RWPE1 (cell line): Measurements from ENCODE around the gene SLC35E3.
"Not testable (repeated sequence)": the region's sequence is repeated elsewhere in the genome, so short reads cannot be mapped to it uniquely, and the experiment has no call there.

Source experiments
- CTCF ChIA-PET: fragments of 350-600 bp; sonication (Branson Sonifier 250); formaldehyde crosslinking; extraction: SDS; loops from one replicate; lab custom pipeline; 2021; lab: Yijun Ruan, JAX
- POLR2A ChIA-PET: fragments of 400-600 bp; formaldehyde crosslinking; extraction: SDS; loops from one replicate; lab custom pipeline; 2020; ENCODE audit warnings: antibody characterized with exemption; ENCODE audit not compliant: low non-redundant PET; lab: Yijun Ruan, JAX
- DNase-seq: peaks from one replicate; pipeline ENCODE4 v3.0.0; 2012; ENCODE audit warnings: low spot score
- H3K27ac ChIP-seq: fragments of 450-650 bp; 2 replicates; pipeline ENCODE4 v1.5.1; 2017
- TF ChIP-seq, protein P1 (sequence below): fragments of 450-650 bp; conservative IDR thresholded peaks from 2 replicates; pipeline ENCODE4 v1.5.1; 2017; ENCODE audit warnings: low read depth, mild to moderate bottlenecking

Gene SLC35E3

GRCh38 chr12:68803948-68804656 lies 58.1 kb downstream of the SLC35E3 start:
- ChIA-PET POLR2A (no interaction called here), CTCF (no interaction called here)
- TF ChIP-seq, protein P1, sequence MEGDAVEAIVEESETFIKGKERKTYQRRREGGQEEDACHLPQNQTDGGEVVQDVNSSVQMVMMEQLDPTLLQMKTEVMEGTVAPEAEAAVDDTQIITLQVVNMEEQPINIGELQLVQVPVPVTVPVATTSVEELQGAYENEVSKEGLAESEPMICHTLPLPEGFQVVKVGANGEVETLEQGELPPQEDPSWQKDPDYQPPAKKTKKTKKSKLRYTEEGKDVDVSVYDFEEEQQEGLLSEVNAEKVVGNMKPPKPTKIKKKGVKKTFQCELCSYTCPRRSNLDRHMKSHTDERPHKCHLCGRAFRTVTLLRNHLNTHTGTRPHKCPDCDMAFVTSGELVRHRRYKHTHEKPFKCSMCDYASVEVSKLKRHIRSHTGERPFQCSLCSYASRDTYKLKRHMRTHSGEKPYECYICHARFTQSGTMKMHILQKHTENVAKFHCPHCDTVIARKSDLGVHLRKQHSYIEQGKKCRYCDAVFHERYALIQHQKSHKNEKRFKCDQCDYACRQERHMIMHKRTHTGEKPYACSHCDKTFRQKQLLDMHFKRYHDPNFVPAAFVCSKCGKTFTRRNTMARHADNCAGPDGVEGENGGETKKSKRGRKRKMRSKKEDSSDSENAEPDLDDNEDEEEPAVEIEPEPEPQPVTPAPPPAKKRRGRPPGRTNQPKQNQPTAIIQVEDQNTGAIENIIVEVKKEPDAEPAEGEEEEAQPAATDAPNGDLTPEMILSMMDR, result no peak
- no peak for DNase-seq
- no peak overlapping the region for H3K27ac ChIP-seq

DNA sequence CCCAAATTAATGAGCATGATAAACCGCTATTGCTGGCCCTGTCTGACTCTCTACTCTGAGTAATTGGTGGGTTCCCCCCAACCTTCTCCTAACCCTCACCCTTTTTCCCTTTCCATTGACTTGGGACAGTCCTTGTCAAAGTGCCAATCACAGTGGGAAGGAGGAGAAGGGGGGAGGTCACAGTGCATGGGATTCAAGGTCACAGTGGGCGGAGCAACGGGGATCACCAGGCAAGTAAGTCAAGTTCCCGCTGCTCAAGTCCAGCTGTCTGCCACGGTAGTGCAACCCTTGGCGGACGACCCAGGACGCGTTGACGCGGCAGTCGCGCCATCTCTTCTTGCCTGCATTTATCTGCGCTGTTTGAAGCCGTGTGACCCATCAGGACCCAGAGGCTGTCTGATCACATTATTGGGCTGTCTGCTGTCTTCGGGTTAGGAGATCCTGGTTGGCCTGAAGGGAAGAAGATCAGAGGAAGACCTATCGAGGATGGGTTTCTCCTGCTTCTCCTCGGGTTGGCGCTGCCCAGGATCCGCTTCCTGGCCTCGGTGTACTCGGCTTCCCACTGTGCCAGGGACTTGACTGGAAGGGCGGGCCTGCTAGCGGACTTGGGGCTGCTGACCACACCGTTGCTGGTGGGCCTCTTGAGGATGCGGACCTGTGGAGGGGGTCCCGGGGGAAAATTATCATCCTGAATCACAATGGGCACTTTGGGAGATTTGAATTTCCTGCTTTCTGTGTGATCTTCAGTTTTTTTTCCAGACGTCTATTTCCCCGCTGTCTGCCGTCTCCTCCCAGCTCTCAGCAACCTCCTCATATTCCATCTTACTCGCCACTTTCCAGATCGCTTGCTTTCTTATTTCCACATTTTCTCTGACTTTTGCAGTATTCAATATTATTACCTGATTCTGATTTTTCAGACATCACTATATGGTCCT lies 58.9 kb downstream of the SLC35E3 start:
- POLR2A ChIA-PET, result no interaction called here
- CTCF ChIA-PET, result no interaction called here

DNA sequence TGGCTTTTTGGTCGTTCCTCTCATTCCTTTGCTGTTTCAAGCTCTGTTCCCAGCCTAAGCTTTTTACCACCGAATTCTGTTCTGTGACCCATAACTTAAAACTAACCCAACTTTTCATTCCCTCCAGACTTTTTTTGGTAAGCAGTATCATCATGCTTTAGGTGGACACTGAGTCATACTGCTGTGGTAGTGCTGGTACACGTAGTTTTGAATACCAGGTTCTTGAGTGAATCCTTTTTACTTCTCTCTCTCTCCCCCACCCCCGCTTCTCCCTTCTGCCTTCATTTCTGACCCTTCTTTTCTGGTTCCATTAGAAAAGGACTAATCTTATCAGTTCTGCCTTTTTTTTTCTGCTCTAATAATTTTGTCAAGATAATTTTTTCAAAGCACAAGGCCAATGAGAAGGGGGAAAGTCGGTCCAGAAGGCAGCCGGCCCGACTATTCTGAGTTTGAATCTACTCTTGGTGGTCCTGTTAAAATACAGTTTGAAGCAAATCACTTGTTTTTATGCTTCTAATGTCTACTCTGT lies 59.7 kb downstream of the SLC35E3 start:
- ChIA-PET POLR2A (no interaction called here), CTCF (no interaction called here)
- H3K27ac ChIP-seq, result no peak overlapping the region
- peak; percentile 31 for DNase-seq
- TF ChIP-seq, protein P1, result no peak

More for the DNA sequence above, 58.9 kb downstream of the SLC35E3 start:
- H3K27ac ChIP-seq, result no peak overlapping the region
- TF ChIP-seq, protein P1, result no peak
- DNase-seq, result no peak

DNA sequence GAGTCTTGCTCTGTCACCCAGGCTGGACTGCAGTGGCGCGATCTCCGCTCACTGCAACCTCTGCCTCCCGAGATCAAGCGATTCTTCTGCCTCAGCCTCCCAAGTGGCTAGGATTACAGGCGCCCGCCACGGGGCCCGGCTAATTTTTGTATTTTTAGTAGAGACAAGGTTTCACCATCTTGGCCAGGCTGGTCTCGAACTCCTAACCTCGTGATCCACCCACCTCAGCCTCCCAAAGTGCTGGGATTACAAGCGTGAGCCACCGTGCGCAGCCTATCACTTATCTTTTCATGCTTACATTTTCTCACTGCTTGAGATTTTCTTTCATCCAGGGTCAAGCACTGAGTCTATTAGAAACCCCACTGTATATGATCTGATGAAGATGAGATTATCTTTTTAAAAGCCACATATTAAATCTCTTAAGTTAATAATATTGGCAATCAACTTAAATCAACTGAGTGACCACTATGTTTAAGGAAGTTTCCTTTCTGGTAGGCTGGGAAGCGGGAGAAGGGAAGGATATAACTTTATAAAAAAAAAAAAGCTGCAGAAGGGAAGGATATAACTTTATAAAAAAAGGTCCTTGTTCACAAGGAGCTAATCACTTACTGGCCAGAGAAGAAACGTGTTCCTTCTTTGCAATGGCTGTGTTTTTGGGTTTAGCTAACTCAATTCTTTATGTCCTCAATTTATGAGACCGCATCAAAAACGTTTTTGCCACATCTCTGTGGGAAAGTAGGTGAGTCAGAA lies 60.7 kb downstream of the SLC35E3 start:
- ChIA-PET CTCF (interaction anchor here (0.9 kb wide), 1 partner anchor 11 kb away, joined by 3 read pairs; no protein-coding TSS in a partner anchor), POLR2A (interaction anchor here (1.5 kb wide), 1 partner anchor 60 kb away, joined by 3 read pairs; no protein-coding TSS in a partner anchor)
- DNase-seq, result no peak
- TF ChIP-seq, protein P1, result no peak
- peak overlapping the region; percentile 99 for H3K27ac ChIP-seq

DNA sequence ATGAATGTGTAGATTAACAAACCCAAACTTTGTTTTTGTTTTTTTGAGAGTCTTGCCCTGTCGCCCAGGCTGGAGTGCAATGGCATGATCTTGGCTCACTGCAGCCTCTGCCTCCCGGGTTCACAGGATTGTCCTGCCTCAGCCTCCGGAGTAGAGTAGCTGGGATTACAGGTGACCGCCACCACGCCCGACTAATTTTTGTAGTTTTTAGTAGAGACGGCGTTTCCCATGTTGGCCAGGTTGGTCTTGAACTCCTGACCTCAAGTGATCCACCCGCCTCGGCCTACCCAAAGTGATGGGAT lies 61.2 kb downstream of the SLC35E3 start:
- DNase-seq, result not testable (repeated sequence)
- peak overlapping the region; percentile 99 for H3K27ac ChIP-seq
- POLR2A ChIA-PET, result interaction anchor here (1.2 to 1.5 kb wide), 2 partner anchors 20 to 61 kb away, joined by 3 to 5 read pairs; no protein-coding TSS in a partner anchor

DNA sequence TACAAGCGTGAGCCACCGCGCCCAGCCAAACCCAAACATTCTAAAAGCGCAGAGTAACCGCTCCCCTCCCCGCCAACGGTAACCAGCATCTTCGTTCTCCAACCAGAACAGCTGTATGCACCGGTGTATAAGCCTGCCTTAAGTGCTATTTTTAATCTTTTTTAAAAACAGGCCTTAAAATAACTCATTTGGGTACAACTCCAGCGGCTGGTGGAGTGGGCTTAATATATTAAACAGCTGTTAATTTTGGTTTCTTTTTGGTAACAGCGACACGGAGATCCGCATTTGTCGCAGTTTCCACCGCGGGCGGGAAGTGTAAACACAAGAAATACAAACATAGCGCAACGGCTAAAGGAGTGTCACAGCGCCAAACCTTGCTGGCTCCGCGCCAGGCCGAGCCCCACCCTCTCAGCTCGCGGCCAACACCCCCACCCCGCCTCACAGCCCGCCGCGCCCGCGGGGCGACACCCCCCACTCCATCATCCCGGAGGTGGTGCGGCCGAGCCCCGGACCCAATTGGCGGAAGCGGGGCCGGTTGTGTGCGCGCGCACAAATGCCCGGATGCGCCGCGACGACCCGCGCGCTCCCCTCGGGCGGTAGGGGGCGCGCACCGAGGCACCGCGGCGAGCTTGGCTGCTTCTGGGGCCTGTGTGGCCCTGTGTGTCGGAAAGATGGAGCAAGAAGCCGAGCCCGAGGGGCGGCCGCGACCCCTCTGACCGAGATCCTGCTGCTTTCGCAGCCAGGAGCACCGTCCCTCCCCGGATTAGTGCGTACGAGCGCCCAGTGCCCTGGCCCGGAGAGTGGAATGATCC lies 61.8 kb downstream of the SLC35E3 start, which contains the start of gene MDM2:
TSS of gene MDM2 (plus strand) at position 602 of the 812 bp plus-strand sequence. CDS start 301 bp downstream, outside the sequence.
- peak; percentile 96 for DNase-seq
- CTCF ChIA-PET, result interaction anchor here (0.6 to 0.9 kb wide), 4 partner anchors 12 to 217 kb away, joined by 3 to 5 read pairs (median 4); no protein-coding TSS in a partner anchor
- POLR2A ChIA-PET, result interaction anchor here (1.2 to 1.5 kb wide), 2 partner anchors 21 to 61 kb away, joined by 3 to 5 read pairs; no protein-coding TSS in a partner anchor
- H3K27ac ChIP-seq, result peak within 1 kb of the TSS; percentile 99
- TF ChIP-seq, protein P1, result peak; percentile 82

More for the DNA sequence above, 61.2 kb downstream of the SLC35E3 start:
- CTCF ChIA-PET, result interaction anchor here (0.6 to 0.9 kb wide), 4 partner anchors 11 to 217 kb away, joined by 3 to 5 read pairs (median 4); no protein-coding TSS in a partner anchor
